ENCODE data around the gene TPSB2.
A peak's percentile ranks its signal among the peaks of the same experiment; 100 is the strongest.
"Not testable (repeated sequence)": the region's sequence is repeated elsewhere in the genome, so short reads cannot be mapped to it uniquely, and the experiment has no call there.

Gene TPSB2

GRCh38 chr16:1199347-1200013 lies 30.5 kb downstream of the TPSB2 start:
- no peak for DNase-seq

- not testable (repeated sequence) for DNase-seq
Observed at GRCh38 chr16:1198671-1199346, 31.2 kb downstream of the TPSB2 start.

GRCh38 chr16:1198194-1198593 lies 31.8 kb downstream of the TPSB2 start:
- DNase-seq = no peak

GRCh38 chr16:1197237-1197866 lies 32.6 kb downstream of the TPSB2 start:
- DNase-seq = peak; percentile 36

GRCh38 chr16:1196494-1196893 lies 33.5 kb downstream of the TPSB2 start:
- DNase-seq = no peak

- no peak for DNase-seq
Observed at GRCh38 chr16:1195393-1195666, 34.7 kb downstream of the TPSB2 start.

- no peak for DNase-seq
Observed at GRCh38 chr16:1194665-1195392, 35.2 kb downstream of the TPSB2 start.

- no peak for DNase-seq
Observed at GRCh38 chr16:1193825-1194581, 36.0 kb downstream of the TPSB2 start.

- peak; percentile 66 for DNase-seq
Observed at GRCh38 chr16:1193143-1193824, 36.7 kb downstream of the TPSB2 start.

GRCh38 chr16:1192384-1193073 lies 37.5 kb downstream of the TPSB2 start:
- DNase-seq = no peak

- DNase-seq = not testable (repeated sequence)
Observed at GRCh38 chr16:1190789-1191188, 39.2 kb downstream of the TPSB2 start.

GRCh38 chr16:1189455-1189854 lies 40.5 kb downstream of the TPSB2 start:
- DNase-seq = no peak

- DNase-seq = no peak
Observed at GRCh38 chr16:1188432-1189189, 41.4 kb downstream of the TPSB2 start.

- DNase-seq = not testable (repeated sequence)
Observed at GRCh38 chr16:1185460-1186207, 44.4 kb downstream of the TPSB2 start.

- no peak for DNase-seq
Observed at GRCh38 chr16:1184980-1185379, 45.0 kb downstream of the TPSB2 start.

GRCh38 chr16:1184156-1184868 lies 45.7 kb downstream of the TPSB2 start:
- DNase-seq = peak; percentile 48

GRCh38 chr16:1182950-1183907 lies 46.8 kb downstream of the TPSB2 start:
- DNase-seq = peak; percentile 12

GRCh38 chr16:1182316-1182671 lies 47.7 kb downstream of the TPSB2 start:
- no peak for DNase-seq
